Fibroblast of villous mesenchyme (primary cell): ENCODE data around the gene ATXN10. TPM values are rescaled to one million over a fixed set of nuclear protein-coding genes. Genes with fewer than 3 reads are reported as not detected.
A peak's percentile ranks its signal among the peaks of the same experiment; 100 is the strongest.

ENCODE experiments used
- DNase-seq: peaks from one replicate; pipeline ENCODE4 v3.0.0-alpha.2; 2010; ENCODE audit warnings: low read depth
- H3K4me3 ChIP-seq: 2 replicates; pipeline ENCODE4 v1.5.1; 2011; ENCODE audit warnings: low read depth, mild to moderate bottlenecking, low read length
- total RNA-seq: library from RNA; depleted of rRNA; stranded (reverse); fragments of >200 nt; gene quantifications from 2 replicates; pipeline ENCODE4 v1.2.3, GENCODE V29; 2012
- TF ChIP-seq, protein P1 (sequence below): IDR thresholded peaks from 2 replicates; pipeline ENCODE4 v1.5.1; 2012; ENCODE audit warnings: low read depth, mild to moderate bottlenecking, low read length; ENCODE audit not compliant: insufficient read depth

The ATXN10 gene
- total RNA-seq, 1 donor, result 190 TPM

GRCh38 chr22:45684752-45685574, 13.3 kb downstream of the ATXN10 start:
- TF ChIP-seq, protein P1, sequence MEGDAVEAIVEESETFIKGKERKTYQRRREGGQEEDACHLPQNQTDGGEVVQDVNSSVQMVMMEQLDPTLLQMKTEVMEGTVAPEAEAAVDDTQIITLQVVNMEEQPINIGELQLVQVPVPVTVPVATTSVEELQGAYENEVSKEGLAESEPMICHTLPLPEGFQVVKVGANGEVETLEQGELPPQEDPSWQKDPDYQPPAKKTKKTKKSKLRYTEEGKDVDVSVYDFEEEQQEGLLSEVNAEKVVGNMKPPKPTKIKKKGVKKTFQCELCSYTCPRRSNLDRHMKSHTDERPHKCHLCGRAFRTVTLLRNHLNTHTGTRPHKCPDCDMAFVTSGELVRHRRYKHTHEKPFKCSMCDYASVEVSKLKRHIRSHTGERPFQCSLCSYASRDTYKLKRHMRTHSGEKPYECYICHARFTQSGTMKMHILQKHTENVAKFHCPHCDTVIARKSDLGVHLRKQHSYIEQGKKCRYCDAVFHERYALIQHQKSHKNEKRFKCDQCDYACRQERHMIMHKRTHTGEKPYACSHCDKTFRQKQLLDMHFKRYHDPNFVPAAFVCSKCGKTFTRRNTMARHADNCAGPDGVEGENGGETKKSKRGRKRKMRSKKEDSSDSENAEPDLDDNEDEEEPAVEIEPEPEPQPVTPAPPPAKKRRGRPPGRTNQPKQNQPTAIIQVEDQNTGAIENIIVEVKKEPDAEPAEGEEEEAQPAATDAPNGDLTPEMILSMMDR, result no peak

DNA sequence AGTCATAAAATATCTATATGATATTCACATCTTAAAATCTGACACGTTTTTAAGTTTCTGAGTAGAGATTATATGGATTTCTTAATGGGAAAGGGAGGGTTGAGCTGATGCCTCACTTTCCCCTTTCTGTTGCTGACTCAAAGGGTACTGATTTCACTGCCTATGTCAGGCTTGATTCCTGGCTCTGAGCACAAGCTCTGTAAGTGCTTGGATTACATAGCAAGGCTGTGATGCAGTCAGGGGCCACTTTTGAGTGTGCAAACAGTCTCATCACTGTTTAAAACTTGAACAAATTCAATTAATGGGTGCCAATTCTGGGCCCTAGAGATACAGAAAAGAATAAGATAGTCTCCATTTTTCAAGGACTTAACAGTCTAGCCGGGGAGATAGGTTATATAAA, 14.4 kb downstream of the ATXN10 start:
- TF ChIP-seq, protein P1, result no peak
- H3K4me3 ChIP-seq, result no peak overlapping the region
- DNase-seq, result peak; percentile 45

More at GRCh38 chr22:45684752-45685574, 13.3 kb downstream of the ATXN10 start:
- H3K4me3 ChIP-seq, result no peak overlapping the region
- DNase-seq, result peak; percentile 29

GRCh38 chr22:45686836-45687235, 15.2 kb downstream of the ATXN10 start:
- TF ChIP-seq, protein P1, result no peak
- no peak overlapping the region for H3K4me3 ChIP-seq
- no peak for DNase-seq

- DNase-seq, result peak; percentile 94
- H3K4me3 ChIP-seq, result no peak overlapping the region
- TF ChIP-seq, protein P1, result no peak
Measured at GRCh38 chr22:45688600-45689080, 17.0 kb downstream of the ATXN10 start.

GRCh38 chr22:45689211-45689610, 17.6 kb downstream of the ATXN10 start:
- H3K4me3 ChIP-seq, result no peak overlapping the region
- no peak for DNase-seq
- TF ChIP-seq, protein P1, result no peak

DNA sequence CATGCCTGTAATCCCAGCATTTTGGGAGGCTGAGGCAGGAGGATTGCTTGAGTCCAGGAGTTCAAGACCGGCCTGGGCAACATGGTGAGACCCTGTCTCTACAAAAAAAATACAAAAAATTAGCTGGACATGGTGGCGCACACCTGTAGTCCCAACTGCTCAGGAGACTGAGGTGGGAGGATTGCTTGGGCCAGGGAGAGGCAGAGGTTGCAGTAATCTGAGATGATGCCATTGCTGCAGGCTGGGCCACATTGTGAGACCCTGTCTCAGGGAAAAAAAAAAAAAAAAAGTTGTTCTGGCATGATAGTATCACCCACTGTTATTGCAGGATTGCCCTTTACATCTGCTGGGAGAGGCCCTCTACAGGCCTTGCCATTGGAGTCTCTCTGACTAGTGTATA, 18.4 kb downstream of the ATXN10 start:
- DNase-seq, result no peak
- TF ChIP-seq, protein P1, result no peak
- no peak overlapping the region for H3K4me3 ChIP-seq
